Measurements from ENCODE around the gene FBP1.

Gene FBP1

GRCh38 chr9:94624629-94625028, 14.7 kb downstream of the FBP1 start:
- Histone ChIP-seq H4K8ac (ENCODE audit: low read depth, low read length) (no peak overlapping the region), H3K56ac (ENCODE audit: low read length) (no peak overlapping the region), H4K5ac (ENCODE audit: low read length) (no peak overlapping the region), H3K27ac (ENCODE audit: low read depth, low read length) (no peak overlapping the region), H3K36me3 (ENCODE audit: control insufficient read depth, insufficient read depth, low read length) (no peaks in the 10 kb centered on the region), H3K4me3 (ENCODE audit: low read length) (no peak overlapping the region), H2AK5ac (ENCODE audit: low read length) (no peak overlapping the region), H3K79me2 (ENCODE audit: control insufficient read depth, insufficient read depth, low read length) (no peaks in the 10 kb centered on the region), H3K9ac (ENCODE audit: low read length) (no peak overlapping the region), H3K27me3 (ENCODE audit: insufficient read depth, low read length, poor library complexity) (no peaks in the 10 kb centered on the region), H3K4me2 (ENCODE audit: low read length) (no peak overlapping the region), H3K4me1 (ENCODE audit: control insufficient read depth, low read depth, low read length) (no peaks in the 10 kb centered on the region), H2BK15ac (replicated peaks; ENCODE audit: low read depth) (no peak overlapping the region), H3K79me1 (ENCODE audit: low read length) (no peaks in the 10 kb centered on the region), H2BK5ac (ENCODE audit: low read length) (no peak overlapping the region), H3K18ac (ENCODE audit: low read length) (no peak overlapping the region), H3K4ac (ENCODE audit: low read depth, low read length) (no peak overlapping the region), H2BK120ac (ENCODE audit: low read depth, low read length) (no peak overlapping the region), H3K23ac (ENCODE audit: low read length) (no peak overlapping the region)
- DNase-seq = no peak
- no CpG with 5 or more reads among the region's 4 CpGs for WGBS (ENCODE audit: extremely low coverage, insufficient coverage, low lambda C conversion rate)

GRCh38 chr9:94623253-94623652, 16.1 kb downstream of the FBP1 start:
- H4K8ac ChIP-seq (ENCODE audit: low read depth, low read length) = no peak overlapping the region
- H3K9ac ChIP-seq (ENCODE audit: low read length) = no peak overlapping the region
- no peak overlapping the region for H3K27ac ChIP-seq (ENCODE audit: low read depth, low read length)
- peak overlapping the region; percentile 25 for H3K56ac ChIP-seq (ENCODE audit: low read length)
- no peak overlapping the region for H3K4me2 ChIP-seq (ENCODE audit: low read length)
- H3K18ac ChIP-seq (ENCODE audit: low read length) = no peak overlapping the region
- no peak overlapping the region for H2AK5ac ChIP-seq (ENCODE audit: low read length)
- H2BK15ac ChIP-seq (replicated peaks; ENCODE audit: low read depth) = no peak overlapping the region
- WGBS (ENCODE audit: extremely low coverage, insufficient coverage, low lambda C conversion rate) = no CpG with 5 or more reads among the region's 9 CpGs
- H3K4me1 ChIP-seq (ENCODE audit: control insufficient read depth, low read depth, low read length) = no peaks in the 10 kb centered on the region
- H3K79me1 ChIP-seq (ENCODE audit: low read length) = no peaks in the 10 kb centered on the region
- no peaks in the 10 kb centered on the region for H3K79me2 ChIP-seq (ENCODE audit: control insufficient read depth, insufficient read depth, low read length)
- H3K4ac ChIP-seq (ENCODE audit: low read depth, low read length) = no peak overlapping the region
- DNase-seq = peak; percentile 88
- H3K4me3 ChIP-seq (ENCODE audit: low read length) = no peak overlapping the region
- H4K5ac ChIP-seq (ENCODE audit: low read length) = no peak overlapping the region
- H3K36me3 ChIP-seq (ENCODE audit: control insufficient read depth, insufficient read depth, low read length) = no peaks in the 10 kb centered on the region
- no peak overlapping the region for H3K23ac ChIP-seq (ENCODE audit: low read length)
- no peak overlapping the region for H2BK120ac ChIP-seq (ENCODE audit: low read depth, low read length)
- H2BK5ac ChIP-seq (ENCODE audit: low read length) = no peak overlapping the region
- no peaks in the 10 kb centered on the region for H3K27me3 ChIP-seq (ENCODE audit: insufficient read depth, low read length, poor library complexity)

GRCh38 chr9:94622087-94622800, 17.1 kb downstream of the FBP1 start:
- Histone ChIP-seq H4K8ac (ENCODE audit: low read depth, low read length) (no peak overlapping the region), H3K4me2 (ENCODE audit: low read length) (no peak overlapping the region), H2BK120ac (ENCODE audit: low read depth, low read length) (no peak overlapping the region), H3K23ac (ENCODE audit: low read length) (no peak overlapping the region), H2AK5ac (ENCODE audit: low read length) (no peak overlapping the region), H2BK15ac (replicated peaks; ENCODE audit: low read depth) (no peak overlapping the region), H3K27me3 (ENCODE audit: insufficient read depth, low read length, poor library complexity) (no peaks in the 10 kb centered on the region), H3K18ac (ENCODE audit: low read length) (no peak overlapping the region), H3K36me3 (ENCODE audit: control insufficient read depth, insufficient read depth, low read length) (no peaks in the 10 kb centered on the region), H3K4ac (ENCODE audit: low read depth, low read length) (no peak overlapping the region), H4K5ac (ENCODE audit: low read length) (no peak overlapping the region), H3K56ac (ENCODE audit: low read length) (no peak overlapping the region), H2BK5ac (ENCODE audit: low read length) (no peak overlapping the region), H3K4me1 (ENCODE audit: control insufficient read depth, low read depth, low read length) (no peaks in the 10 kb centered on the region), H3K79me1 (ENCODE audit: low read length) (no peaks in the 10 kb centered on the region), H3K79me2 (ENCODE audit: control insufficient read depth, insufficient read depth, low read length) (no peaks in the 10 kb centered on the region), H3K27ac (ENCODE audit: low read depth, low read length) (no peak overlapping the region), H3K4me3 (ENCODE audit: low read length) (no peak overlapping the region), H3K9ac (ENCODE audit: low read length) (no peak overlapping the region)
- no peak for DNase-seq
- no CpG with 5 or more reads among the region's 19 CpGs for WGBS (ENCODE audit: extremely low coverage, insufficient coverage, low lambda C conversion rate)

- Histone ChIP-seq H3K27ac (ENCODE audit: low read depth, low read length) (no peak overlapping the region), H2AK5ac (ENCODE audit: low read length) (no peak overlapping the region), H3K18ac (ENCODE audit: low read length) (no peak overlapping the region), H3K27me3 (ENCODE audit: insufficient read depth, low read length, poor library complexity) (no peaks in the 10 kb centered on the region), H2BK5ac (ENCODE audit: low read length) (no peak overlapping the region), H3K56ac (ENCODE audit: low read length) (no peak overlapping the region), H3K4me2 (ENCODE audit: low read length) (no peak overlapping the region), H4K5ac (ENCODE audit: low read length) (no peak overlapping the region), H3K79me2 (ENCODE audit: control insufficient read depth, insufficient read depth, low read length) (no peaks in the 10 kb centered on the region), H3K9ac (ENCODE audit: low read length) (no peak overlapping the region), H4K8ac (ENCODE audit: low read depth, low read length) (no peak overlapping the region), H3K79me1 (ENCODE audit: low read length) (no peaks in the 10 kb centered on the region), H2BK120ac (ENCODE audit: low read depth, low read length) (no peak overlapping the region), H3K4me1 (ENCODE audit: control insufficient read depth, low read depth, low read length) (no peaks in the 10 kb centered on the region), H3K4ac (ENCODE audit: low read depth, low read length) (no peak overlapping the region), H2BK15ac (replicated peaks; ENCODE audit: low read depth) (no peak overlapping the region), H3K4me3 (ENCODE audit: low read length) (no peak overlapping the region), H3K23ac (ENCODE audit: low read length) (no peak overlapping the region), H3K36me3 (ENCODE audit: control insufficient read depth, insufficient read depth, low read length) (no peaks in the 10 kb centered on the region)
- no CpG with 5 or more reads among the region's 4 CpGs for WGBS (ENCODE audit: extremely low coverage, insufficient coverage, low lambda C conversion rate)
- DNase-seq = no peak
These were observed 20.3 kb downstream of the FBP1 start for GRCh38 chr9:94619026-94619425.

GRCh38 chr9:94613003-94613402, 26.3 kb downstream of the FBP1 start:
- no peak overlapping the region for H3K23ac ChIP-seq (ENCODE audit: low read length)
- no peak overlapping the region for H2BK5ac ChIP-seq (ENCODE audit: low read length)
- no CpG with 5 or more reads among the region's 3 CpGs for WGBS (ENCODE audit: extremely low coverage, insufficient coverage, low lambda C conversion rate)
- H3K79me1 ChIP-seq (ENCODE audit: low read length) = no peaks in the 10 kb centered on the region
- H3K9ac ChIP-seq (ENCODE audit: low read length) = no peak overlapping the region
- no peak overlapping the region for H2BK120ac ChIP-seq (ENCODE audit: low read depth, low read length)
- H2AK5ac ChIP-seq (ENCODE audit: low read length) = no peak overlapping the region
- no peak overlapping the region for H3K56ac ChIP-seq (ENCODE audit: low read length)
- no peaks in the 10 kb centered on the region for H3K27me3 ChIP-seq (ENCODE audit: insufficient read depth, low read length, poor library complexity)
- peak; percentile 24 for DNase-seq
- H4K8ac ChIP-seq (ENCODE audit: low read depth, low read length) = no peak overlapping the region
- H3K79me2 ChIP-seq (ENCODE audit: control insufficient read depth, insufficient read depth, low read length) = no peaks in the 10 kb centered on the region
- H3K4me3 ChIP-seq (ENCODE audit: low read length) = no peak overlapping the region
- no peak overlapping the region for H3K4ac ChIP-seq (ENCODE audit: low read depth, low read length)
- no peak overlapping the region for H3K27ac ChIP-seq (ENCODE audit: low read depth, low read length)
- no peak overlapping the region for H4K5ac ChIP-seq (ENCODE audit: low read length)
- no peak overlapping the region for H3K4me2 ChIP-seq (ENCODE audit: low read length)
- no peak overlapping the region for H2BK15ac ChIP-seq (replicated peaks; ENCODE audit: low read depth)
- H3K36me3 ChIP-seq (ENCODE audit: control insufficient read depth, insufficient read depth, low read length) = no peaks in the 10 kb centered on the region
- no peak overlapping the region for H3K18ac ChIP-seq (ENCODE audit: low read length)
- H3K4me1 ChIP-seq (ENCODE audit: control insufficient read depth, low read depth, low read length) = peaks cover 2% of the 10 kb centered on the region

- H3K4me2 ChIP-seq (ENCODE audit: low read length) = no peak overlapping the region
- H3K27ac ChIP-seq (ENCODE audit: low read depth, low read length) = no peak overlapping the region
- no peak overlapping the region for H2BK5ac ChIP-seq (ENCODE audit: low read length)
- H3K4me1 ChIP-seq (ENCODE audit: control insufficient read depth, low read depth, low read length) = peaks cover 6% of the 10 kb centered on the region
- no peaks in the 10 kb centered on the region for H3K79me1 ChIP-seq (ENCODE audit: low read length)
- H3K4ac ChIP-seq (ENCODE audit: low read depth, low read length) = no peak overlapping the region
- no peak overlapping the region for H4K8ac ChIP-seq (ENCODE audit: low read depth, low read length)
- no peak overlapping the region for H3K9ac ChIP-seq (ENCODE audit: low read length)
- no peaks in the 10 kb centered on the region for H3K36me3 ChIP-seq (ENCODE audit: control insufficient read depth, insufficient read depth, low read length)
- H3K79me2 ChIP-seq (ENCODE audit: control insufficient read depth, insufficient read depth, low read length) = no peaks in the 10 kb centered on the region
- no peak overlapping the region for H3K56ac ChIP-seq (ENCODE audit: low read length)
- no peak overlapping the region for H3K18ac ChIP-seq (ENCODE audit: low read length)
- DNase-seq = no peak
- no peak overlapping the region for H4K5ac ChIP-seq (ENCODE audit: low read length)
- no peak overlapping the region for H3K23ac ChIP-seq (ENCODE audit: low read length)
- H3K27me3 ChIP-seq (ENCODE audit: insufficient read depth, low read length, poor library complexity) = no peaks in the 10 kb centered on the region
- H2BK120ac ChIP-seq (ENCODE audit: low read depth, low read length) = no peak overlapping the region
- WGBS (ENCODE audit: extremely low coverage, insufficient coverage, low lambda C conversion rate) = no CpG with 5 or more reads among the region's 7 CpGs
- no peak overlapping the region for H3K4me3 ChIP-seq (ENCODE audit: low read length)
- no peak overlapping the region for H2AK5ac ChIP-seq (ENCODE audit: low read length)
- no peak overlapping the region for H2BK15ac ChIP-seq (replicated peaks; ENCODE audit: low read depth)
These were observed 27.2 kb downstream of the FBP1 start for GRCh38 chr9:94612071-94612470.

Data from mesendoderm (in vitro differentiated cells).